SK-N-SH (cell line): ENCODE data around the gene CEP41. TPM values are rescaled to one million over a fixed set of nuclear protein-coding genes. Genes with fewer than 3 reads are reported as not detected.

Experiments used
- CTCF ChIA-PET: fragments of 300-600, 350-600 bp; formaldehyde crosslinking; extraction: SDS; loops from one replicate; lab custom pipeline; 2021; lab: Yijun Ruan, JAX
- POLR2A ChIA-PET: fragments of 350-600 bp; sonication (Branson Sonifier 250); formaldehyde crosslinking; extraction: SDS; loops from one replicate; lab custom pipeline; 2020; ENCODE audit warnings: antibody characterized with exemption, inconsistent platforms; lab: Yijun Ruan, JAX
- DNase-seq: peaks from one replicate; pipeline ENCODE4 v3.0.0; 2012
- H2AFZ ChIP-seq: fragments of 200-600 bp; sonication (generic); 2 replicates; pipeline ENCODE4 v1.8.1; 2016; ENCODE audit warnings: antibody characterized with exemption, mild to moderate bottlenecking, low read depth
- H3F3A ChIP-seq: fragments of 200-600 bp; sonication (generic); replicated peaks from 2 replicates; pipeline ENCODE3; 2016; ENCODE audit warnings: antibody characterized with exemption, mild to moderate bottlenecking; ENCODE audit not compliant: insufficient read depth
- H3K27ac ChIP-seq, 2 experiments: fragments of 200-500 bp in 1 of 2; fragments of 200-600 bp in 1 of 2; sonication (Bioruptor generic) in 1 of 2; sonication (generic), shearing (Covaris generic) in 1 of 2; 2 replicates each; pipeline versions ENCODE4 v1.5.1 to v1.6.1; 2014 to 2016; ENCODE audit warnings: low read depth in 2 of 2, inconsistent platforms in 1 of 2, low read length in 1 of 2, mild to moderate bottlenecking in 1 of 2, mixed read lengths in 1 of 2
- H3K27me3 ChIP-seq: fragments of 200-600 bp; sonication (generic), shearing (Covaris generic); 2 replicates; pipeline ENCODE4 v1.6.1; 2016; ENCODE audit warnings: mixed run types; ENCODE audit not compliant: insufficient read depth
- H3K36me3 ChIP-seq, 2 experiments: fragments of 200-500 bp in 1 of 2; fragments of 200-600 bp in 1 of 2; sonication (Bioruptor generic) in 1 of 2; sonication (generic) in 1 of 2; replicated peaks in 1 of 2; 2 replicates each; pipeline versions ENCODE3 to v1.5.1; 2014 to 2016; ENCODE audit warnings: low read length in 1 of 2, mild to moderate bottlenecking in 1 of 2; ENCODE audit not compliant: insufficient read depth in 2 of 2, control insufficient read depth in 1 of 2
- H3K4me1 ChIP-seq, 2 experiments: fragments of 200-500 bp in 1 of 2; fragments of 200-600 bp in 1 of 2; sonication (Bioruptor generic) in 1 of 2; sonication (generic), shearing (Covaris generic) in 1 of 2; 2 replicates each; pipeline versions ENCODE4 v1.5.1 to v1.6.1; 2014 to 2016; ENCODE audit warnings: low read depth in 1 of 2, low read length in 1 of 2, mixed run types in 1 of 2; ENCODE audit not compliant: insufficient read depth in 2 of 2, control insufficient read depth in 1 of 2
- H3K4me2 ChIP-seq: fragments of 200-600 bp; sonication (generic), shearing (Covaris generic); 2 replicates; pipeline ENCODE4 v1.6.1; 2017; ENCODE audit warnings: mixed run types
- H3K4me3 ChIP-seq, 2 experiments: fragments of 200-500 bp in 1 of 2; fragments of 200-600 bp in 1 of 2; sonication (Bioruptor generic) in 1 of 2; sonication (generic), shearing (Covaris generic) in 1 of 2; 2 replicates each; pipeline versions ENCODE4 v1.5.1 to v1.8.1; 2014 to 2016; ENCODE audit warnings: low read depth in 2 of 2, inconsistent platforms in 1 of 2, low read length in 1 of 2, mild to moderate bottlenecking in 1 of 2, mixed read lengths in 1 of 2, moderate library complexity in 1 of 2
- H3K79me2 ChIP-seq: fragments of 200-600 bp; sonication (generic); 2 replicates; pipeline ENCODE4 v1.8.1; 2017; ENCODE audit warnings: mild to moderate bottlenecking; ENCODE audit not compliant: insufficient read depth
- H3K9ac ChIP-seq: fragments of 200-600 bp; sonication (generic); 2 replicates; pipeline ENCODE4 v1.6.1; 2017; ENCODE audit warnings: mixed run types
- H3K9me2 ChIP-seq: fragments of 200-600 bp; sonication (generic); 2 replicates; pipeline ENCODE4 v1.6.1; 2017; ENCODE audit warnings: mixed run types
- H3K9me3 ChIP-seq: fragments of 200-600 bp; sonication (generic); 2 replicates; pipeline ENCODE4 v1.6.1; 2017; ENCODE audit warnings: mixed run types, mild to moderate bottlenecking, moderate library complexity
- H4K20me1 ChIP-seq: fragments of 200-600 bp; sonication (generic); 2 replicates; pipeline ENCODE4 v1.6.1; 2017; ENCODE audit warnings: mild to moderate bottlenecking, mixed run types; ENCODE audit not compliant: insufficient read depth
- CHD2 ChIP-seq: fragments of 150-350 bp; IDR thresholded peaks from 2 replicates; pipeline ENCODE4 v1.6.1; 2018; ENCODE audit warnings: low read length; ENCODE audit not compliant: partially characterized antibody
- CTCF ChIP-seq: fragments of 200-600 bp; sonication (generic); IDR thresholded peaks from 2 replicates; pipeline ENCODE4 v1.6.1; 2017; ENCODE audit warnings: antibody characterized with exemption, mild to moderate bottlenecking, moderate library complexity
- EP300 ChIP-seq, 2 experiments: IDR thresholded peaks; 2 replicates each; pipeline versions ENCODE4 v1.4.0 to v1.6.1; 2012; ENCODE audit warnings: borderline replicate concordance in 1 of 2, low read depth in 1 of 2, low read length in 1 of 2
- FOSL2 ChIP-seq: IDR thresholded peaks from 2 replicates; pipeline ENCODE4 v1.4.0; 2012; ENCODE audit warnings: low read depth, mild to moderate bottlenecking, moderate library complexity, borderline replicate concordance
- GATA2 ChIP-seq: sonication (generic); formaldehyde crosslinking; IDR thresholded peaks from 2 replicates; pipeline ENCODE4 v1.5.0; 2020; ENCODE audit warnings: mild to moderate bottlenecking, missing genetic modification reagents
- JUND ChIP-seq: IDR thresholded peaks from 2 replicates; pipeline ENCODE4 v1.4.0; 2012
- NFIC ChIP-seq: IDR thresholded peaks from 2 replicates; pipeline ENCODE4 v1.4.0; 2012; ENCODE audit warnings: borderline replicate concordance
- PBX3 ChIP-seq: IDR thresholded peaks from 2 replicates; pipeline ENCODE4; 2012
- POLR2AphosphoS5 ChIP-seq: IDR thresholded peaks from 2 replicates; pipeline ENCODE4 v1.6.1; 2012; ENCODE audit warnings: low read depth, low read length
- RCOR1 ChIP-seq: fragments of 150-350 bp; IDR thresholded peaks from 2 replicates; pipeline ENCODE4 v1.6.1; 2017; ENCODE audit warnings: antibody characterized with exemption, low read length
- REST ChIP-seq: IDR thresholded peaks from 2 replicates; pipeline ENCODE4 v1.6.1; 2012; ENCODE audit warnings: mild to moderate bottlenecking, low read depth, low read length, moderate library complexity
- TAF1 ChIP-seq: IDR thresholded peaks from 2 replicates; pipeline ENCODE4 v1.6.1; 2012; ENCODE audit warnings: low read depth, mild to moderate bottlenecking, low read length, moderate library complexity, borderline replicate concordance
- TCF12 ChIP-seq: IDR thresholded peaks from 2 replicates; pipeline ENCODE4 v1.4.0; 2012
- WGBS: methylation state at CpG from one replicate; pipeline ENCODE4 v1.1.6; 2017; ENCODE audit warnings: low lambda C conversion rate; 5-methylcytosine and 5-hydroxymethylcytosine counted together
- polyA plus RNA-seq, 3 experiments: library from polyadenylated mRNA; depleted of rRNA; stranded (reverse); fragments of >200 nt; gene quantifications; 2 replicates each; pipeline ENCODE4 v1.2.3, GENCODE V29; 2012

Gene CEP41
- polyA plus RNA-seq, 1 of the 3 experiments (the other 2 are of a cell fraction), result 20.9 TPM

- no peak for TF ChIP-seq CHD2
- TF ChIP-seq, all 33 proteins: peak for 0
Observed at GRCh38 chr7:130359276-130359857, 81.4 kb downstream of the CEP41 start (continued).

DNA sequence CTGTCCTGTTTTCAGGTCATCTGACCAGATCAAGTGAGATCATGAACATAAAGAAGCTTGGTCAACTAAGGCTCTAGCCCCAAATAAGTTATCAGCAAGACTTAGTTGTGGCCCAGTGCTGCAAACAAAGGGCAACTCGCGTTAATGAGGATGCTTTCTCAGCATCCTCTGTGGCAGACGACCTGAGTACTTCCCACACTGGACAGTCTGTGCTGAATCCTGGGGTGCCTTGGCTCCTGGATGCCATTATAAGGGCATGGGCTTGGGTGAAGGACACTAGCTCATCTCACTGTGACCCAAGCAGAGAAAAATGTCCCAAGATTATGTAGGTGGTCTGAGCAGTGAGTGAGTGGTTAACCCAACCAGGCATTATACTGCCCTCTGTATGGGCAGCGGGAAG lies 82.3 kb downstream of the CEP41 start:
- Histone ChIP-seq H3K27ac (no peak overlapping the region), H3F3A (peaks cover 33% of the 10 kb centered on the region), H4K20me1 (no peaks in the 10 kb centered on the region), H3K4me2 (no peak overlapping the region), H2AFZ (no peak overlapping the region), H3K4me1 (peaks cover 22 to 32% of the 10 kb centered on the region in 2 experiments; a peak in 3 of 4 replicates)
- WGBS, result 93% methylated on average over 4 of the region's 4 CpGs
- ChIA-PET POLR2A (no interaction called here), CTCF (no interaction called here)
- DNase-seq, result no peak
- TF ChIP-seq RCOR1, result no peak
- no peak for TF ChIP-seq CTCF
- TF ChIP-seq, all 33 proteins: peak for 0
- H3K36me3 ChIP-seq, result no peaks in the 10 kb centered on the region
- no peaks in the 10 kb centered on the region for H3K9me3 ChIP-seq
- H3K9ac ChIP-seq, result no peak overlapping the region
- no peak overlapping the region for H3K4me3 ChIP-seq
- H3K9me2 ChIP-seq, result no peaks in the 10 kb centered on the region
- no peaks in the 10 kb centered on the region for H3K27me3 ChIP-seq
- H3K79me2 ChIP-seq, result no peaks in the 10 kb centered on the region

DNA sequence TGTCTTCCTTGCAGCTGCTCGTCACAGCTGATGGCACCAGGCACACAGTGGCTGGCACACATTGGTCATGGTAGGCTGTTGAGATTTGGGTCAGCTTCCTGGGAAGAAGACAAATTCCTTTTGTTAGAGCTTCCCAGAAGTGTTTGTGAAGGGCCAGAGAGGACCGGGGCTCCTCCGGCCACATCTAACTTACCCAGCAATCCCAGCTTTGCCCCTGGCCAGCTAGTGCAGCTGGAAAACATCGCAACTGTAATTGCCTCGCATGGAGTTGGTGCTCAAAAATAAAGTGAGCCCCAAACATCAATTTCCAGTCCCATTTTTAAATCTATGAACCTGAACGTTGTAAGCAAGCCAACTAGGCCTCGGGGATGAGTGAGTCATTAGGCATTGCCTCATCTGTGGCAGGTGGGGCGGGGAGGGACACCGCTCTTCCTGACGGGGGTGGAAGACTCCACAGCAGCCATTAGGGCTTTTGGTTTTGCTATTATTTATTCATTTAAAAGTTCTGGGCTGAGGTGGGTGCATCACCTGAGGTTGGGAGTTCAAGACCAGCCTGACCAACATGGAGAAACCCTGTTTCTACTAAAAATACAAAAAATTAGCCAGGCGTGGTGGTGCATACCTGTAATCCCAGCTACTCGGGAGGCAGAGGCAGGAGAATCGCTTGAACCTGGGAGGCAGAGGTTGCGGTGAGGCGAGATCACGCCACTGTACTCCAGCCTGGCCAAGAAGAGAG lies 83.8 kb downstream of the CEP41 start:
- H3K4me2 ChIP-seq, result peak overlapping the region; percentile 70
- ChIA-PET POLR2A (no interaction called here), CTCF (interaction anchor here (1.1 kb wide), 2 partner anchors 13 to 39 kb away, joined by 3 read pairs; no protein-coding TSS in a partner anchor)
- no peak overlapping the region for H3K4me3 ChIP-seq
- peaks cover 27% of the 10 kb centered on the region for H3F3A ChIP-seq
- H3K36me3 ChIP-seq, result no peaks in the 10 kb centered on the region
- peak overlapping the region; percentile 31; the same call in 1 of the 2 replicates for H2AFZ ChIP-seq
- H3K27ac ChIP-seq, result peak overlapping the region; percentile 93
- H3K4me1 ChIP-seq, result peaks cover 19 to 33% of the 10 kb centered on the region in 2 experiments; a peak in 3 of 4 replicates
- DNase-seq, result peak; percentile 25
- no peaks in the 10 kb centered on the region for H3K9me3 ChIP-seq
- peak overlapping the region; percentile 49 for H3K9ac ChIP-seq
- TF ChIP-seq CTCF (no peak), JUND (peak; percentile 84), GATA2 (CRISPR knock-in tag) (no peak), REST (0 out of 2 replicates have a peak, but pooled peaks have one; percentile 37), TCF12 (peak; percentile 78), TAF1 (no peak), NFIC (peak; percentile 80), PBX3 (peak; percentile 30; the same call in 1 of the 2 replicates), EP300 (IDR thresholded peaks at IDR 0.05; ENCODE audit: borderline replicate concordance in 1 of 2, low read depth in 1 of 2, low read length in 1 of 2) (peak in 1 of 2 experiments; percentile 71; a peak in 1 of 4 replicates), FOSL2 (peak; percentile 85; the same call in 1 of the 2 replicates), POLR2AphosphoS5 (peak; percentile 35; the same call in 1 of the 2 replicates)
- H4K20me1 ChIP-seq, result no peaks in the 10 kb centered on the region
- WGBS, result 77% methylated on average over 16 of the region's 16 CpGs
- H3K27me3 ChIP-seq, result no peaks in the 10 kb centered on the region
- no peaks in the 10 kb centered on the region for H3K79me2 ChIP-seq
- no peaks in the 10 kb centered on the region for H3K9me2 ChIP-seq
